HepG2 (cell line): ENCODE measurements around the gene NKD1. TPM values are rescaled to one million over a fixed set of nuclear protein-coding genes. Genes with fewer than 3 reads are reported as not detected.
A peak's percentile ranks its signal among the peaks of the same experiment; 100 is the strongest.

Experiments used
- EZH2 ChIP-seq: conservative IDR thresholded peaks from 2 replicates; pipeline ENCODE4 v1.6.1; 2012; ENCODE audit warnings: mild to moderate bottlenecking, low read depth, low read length, moderate library complexity
- FLYWCH1 ChIP-seq: sonication (generic); formaldehyde crosslinking; IDR thresholded peaks from 2 replicates; pipeline ENCODE4 v1.8.1; 2023; ENCODE audit warnings: mild to moderate bottlenecking, missing genetic modification reagents
- GATAD2A ChIP-seq: IDR thresholded peaks from 2 replicates; pipeline ENCODE4 v1.6.1; 2016
- MTF2 ChIP-seq: sonication (generic); formaldehyde crosslinking; IDR thresholded peaks from 2 replicates; pipeline ENCODE4 v1.5.0; 2020; ENCODE audit warnings: missing genetic modification reagents, borderline replicate concordance
- NAIF1 ChIP-seq: sonication (generic); formaldehyde crosslinking; IDR thresholded peaks from 2 replicates; pipeline ENCODE4 v1.5.0; 2020; ENCODE audit warnings: mild to moderate bottlenecking, missing genetic modification reagents, borderline replicate concordance
- PRMT3 ChIP-seq: sonication (generic); formaldehyde crosslinking; IDR thresholded peaks from 2 replicates; pipeline ENCODE4 v1.8.1; 2022; ENCODE audit warnings: low read depth, mild to moderate bottlenecking, moderate library complexity, missing genetic modification reagents, borderline replicate concordance
- ZFY ChIP-seq: sonication (generic); formaldehyde crosslinking; IDR thresholded peaks from 2 replicates; pipeline ENCODE4 v1.4.0; 2020; ENCODE audit warnings: missing genetic modification reagents
- ZNF44 ChIP-seq: sonication (generic); formaldehyde crosslinking; IDR thresholded peaks from 2 replicates; pipeline ENCODE4 v1.5.1; 2020; ENCODE audit warnings: mild to moderate bottlenecking, missing genetic modification reagents
- ZSCAN9 ChIP-seq: IDR thresholded peaks from 2 replicates; pipeline ENCODE4 v1.6.1; 2016; ENCODE audit warnings: borderline replicate concordance
- polyA plus RNA-seq, 8 experiments: library from polyadenylated mRNA; depleted of rRNA in 3 of 8; stranded (reverse) in 7 of 8; unstranded in 1 of 8; fragments of >200 nt; fragmentation: Illumina TruSeq in 4 of 8; extraction: Trizol in 4 of 8; gene quantifications; 2 replicates each; pipeline versions ENCODE4 v1.2.1 to v1.2.3, GENCODE V29; 2011 to 2016; ENCODE audit warnings: low read depth in 4 of 8, missing spikeins in 1 of 8, mixed read lengths in 1 of 8; ENCODE audit not compliant: insufficient read depth in 1 of 8
- total RNA-seq, 5 experiments: library from RNA; depleted of rRNA; stranded (reverse); fragments of >200 nt; fragmentation: Illumina TruSeq; extraction: Trizol; gene quantifications; 2 replicates each; pipeline ENCODE4 v1.2.3, GENCODE V29; 2016; ENCODE audit warnings: low read depth in 1 of 5
- TF ChIP-seq, protein P1 (sequence below), 2 experiments: sonication (generic) in 1 of 2; formaldehyde crosslinking in 1 of 2; IDR thresholded peaks; 2 replicates each; pipeline versions ENCODE4 v1.6.1 to v1.9.0; 2014 to 2022; ENCODE audit warnings: antibody characterized with exemption in 1 of 2, borderline replicate concordance in 1 of 2, inconsistent platforms in 1 of 2, low read depth in 1 of 2, missing genetic modification reagents in 1 of 2
- TF ChIP-seq, protein P2 (sequence below): sonication (generic); formaldehyde crosslinking; IDR thresholded peaks from 2 replicates; pipeline ENCODE4 v1.5.1; 2020; ENCODE audit warnings: mild to moderate bottlenecking, missing genetic modification reagents, moderate library complexity
- TF ChIP-seq, protein P3 (sequence below): sonication (generic); formaldehyde crosslinking; IDR thresholded peaks from 2 replicates; pipeline ENCODE4 v1.8.0; 2022; ENCODE audit warnings: mild to moderate bottlenecking, missing genetic modification reagents, moderate library complexity
- TF ChIP-seq, protein P4 (sequence below): sonication (generic); formaldehyde crosslinking; IDR thresholded peaks from 2 replicates; pipeline ENCODE4 v1.8.0; 2023; ENCODE audit warnings: mild to moderate bottlenecking, missing genetic modification reagents
- TF ChIP-seq, protein P5 (sequence below): IDR thresholded peaks from 2 replicates; pipeline ENCODE4 v1.6.1; 2016; ENCODE audit warnings: missing compliant biosample characterization, missing genetic modification reagents, borderline replicate concordance

NKD1 gene
- total and polyA plus RNA-seq, 2 of the 13 experiments (the other 11 are each of a cell fraction or from before 2014, with no cell fraction given) = 70.4 to 121 TPM

DNA sequence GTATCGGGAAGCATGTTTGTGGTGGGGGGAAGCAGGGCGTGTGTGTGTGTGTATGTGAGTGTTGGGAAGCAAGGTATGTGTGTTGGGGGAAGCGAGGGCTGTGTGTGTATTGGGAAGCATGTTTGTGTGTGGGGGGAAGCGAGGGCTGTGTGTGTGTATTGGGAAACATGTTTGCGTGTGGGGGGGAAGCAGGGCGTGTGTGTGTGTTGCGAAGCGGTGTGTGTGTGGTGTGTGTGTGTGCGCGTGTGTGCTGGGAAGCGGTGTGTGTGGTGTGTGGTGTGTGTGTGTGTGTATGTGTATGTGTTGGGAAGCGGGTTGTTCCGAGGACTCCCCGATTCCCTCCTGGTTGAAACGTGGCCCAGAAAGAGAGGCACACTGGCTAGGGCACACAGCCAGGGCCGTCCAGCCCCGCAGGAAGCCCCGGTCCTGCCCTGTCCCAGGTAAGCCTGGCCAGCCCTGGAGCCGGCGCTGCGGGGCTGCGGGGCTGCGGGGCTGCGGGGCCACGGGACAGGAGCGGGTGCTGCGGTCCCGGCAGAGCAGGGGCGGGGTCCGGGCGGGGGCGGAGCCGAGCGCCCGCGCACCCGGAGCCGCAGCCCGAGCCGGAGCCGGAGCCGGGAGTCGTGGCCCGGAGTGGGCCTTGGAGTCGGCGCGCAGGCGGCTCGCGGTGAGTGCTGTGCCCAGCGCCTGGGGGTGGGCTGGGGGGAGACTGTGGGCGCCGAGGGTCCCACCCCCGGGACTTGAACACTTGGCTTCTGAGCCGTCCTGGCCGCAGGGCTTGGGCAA lies 145.0 kb downstream of the NKD1 start, which contains the start of gene NOD2 (continued):
- no peak for TF ChIP-seq EZH2
- no peak for TF ChIP-seq PRMT3 (CRISPR knock-in tag)
- TF ChIP-seq, protein P1, sequence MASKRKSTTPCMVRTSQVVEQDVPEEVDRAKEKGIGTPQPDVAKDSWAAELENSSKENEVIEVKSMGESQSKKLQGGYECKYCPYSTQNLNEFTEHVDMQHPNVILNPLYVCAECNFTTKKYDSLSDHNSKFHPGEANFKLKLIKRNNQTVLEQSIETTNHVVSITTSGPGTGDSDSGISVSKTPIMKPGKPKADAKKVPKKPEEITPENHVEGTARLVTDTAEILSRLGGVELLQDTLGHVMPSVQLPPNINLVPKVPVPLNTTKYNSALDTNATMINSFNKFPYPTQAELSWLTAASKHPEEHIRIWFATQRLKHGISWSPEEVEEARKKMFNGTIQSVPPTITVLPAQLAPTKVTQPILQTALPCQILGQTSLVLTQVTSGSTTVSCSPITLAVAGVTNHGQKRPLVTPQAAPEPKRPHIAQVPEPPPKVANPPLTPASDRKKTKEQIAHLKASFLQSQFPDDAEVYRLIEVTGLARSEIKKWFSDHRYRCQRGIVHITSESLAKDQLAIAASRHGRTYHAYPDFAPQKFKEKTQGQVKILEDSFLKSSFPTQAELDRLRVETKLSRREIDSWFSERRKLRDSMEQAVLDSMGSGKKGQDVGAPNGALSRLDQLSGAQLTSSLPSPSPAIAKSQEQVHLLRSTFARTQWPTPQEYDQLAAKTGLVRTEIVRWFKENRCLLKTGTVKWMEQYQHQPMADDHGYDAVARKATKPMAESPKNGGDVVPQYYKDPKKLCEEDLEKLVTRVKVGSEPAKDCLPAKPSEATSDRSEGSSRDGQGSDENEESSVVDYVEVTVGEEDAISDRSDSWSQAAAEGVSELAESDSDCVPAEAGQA (IDR thresholded peaks at IDR 0.05; ENCODE audit: low read depth) = no peak
- TF ChIP-seq, protein P1 (CRISPR knock-in tag; IDR thresholded peaks at IDR 0.05; ENCODE audit: borderline replicate concordance) = no peak
- 0 out of 2 replicates have a peak, but pooled peaks have one; percentile 41 for TF ChIP-seq FLYWCH1
- TF ChIP-seq ZFY (CRISPR knock-in tag) = 0 out of 2 replicates have a peak, but pooled peaks have one; percentile 24
- TF ChIP-seq, protein P2, sequence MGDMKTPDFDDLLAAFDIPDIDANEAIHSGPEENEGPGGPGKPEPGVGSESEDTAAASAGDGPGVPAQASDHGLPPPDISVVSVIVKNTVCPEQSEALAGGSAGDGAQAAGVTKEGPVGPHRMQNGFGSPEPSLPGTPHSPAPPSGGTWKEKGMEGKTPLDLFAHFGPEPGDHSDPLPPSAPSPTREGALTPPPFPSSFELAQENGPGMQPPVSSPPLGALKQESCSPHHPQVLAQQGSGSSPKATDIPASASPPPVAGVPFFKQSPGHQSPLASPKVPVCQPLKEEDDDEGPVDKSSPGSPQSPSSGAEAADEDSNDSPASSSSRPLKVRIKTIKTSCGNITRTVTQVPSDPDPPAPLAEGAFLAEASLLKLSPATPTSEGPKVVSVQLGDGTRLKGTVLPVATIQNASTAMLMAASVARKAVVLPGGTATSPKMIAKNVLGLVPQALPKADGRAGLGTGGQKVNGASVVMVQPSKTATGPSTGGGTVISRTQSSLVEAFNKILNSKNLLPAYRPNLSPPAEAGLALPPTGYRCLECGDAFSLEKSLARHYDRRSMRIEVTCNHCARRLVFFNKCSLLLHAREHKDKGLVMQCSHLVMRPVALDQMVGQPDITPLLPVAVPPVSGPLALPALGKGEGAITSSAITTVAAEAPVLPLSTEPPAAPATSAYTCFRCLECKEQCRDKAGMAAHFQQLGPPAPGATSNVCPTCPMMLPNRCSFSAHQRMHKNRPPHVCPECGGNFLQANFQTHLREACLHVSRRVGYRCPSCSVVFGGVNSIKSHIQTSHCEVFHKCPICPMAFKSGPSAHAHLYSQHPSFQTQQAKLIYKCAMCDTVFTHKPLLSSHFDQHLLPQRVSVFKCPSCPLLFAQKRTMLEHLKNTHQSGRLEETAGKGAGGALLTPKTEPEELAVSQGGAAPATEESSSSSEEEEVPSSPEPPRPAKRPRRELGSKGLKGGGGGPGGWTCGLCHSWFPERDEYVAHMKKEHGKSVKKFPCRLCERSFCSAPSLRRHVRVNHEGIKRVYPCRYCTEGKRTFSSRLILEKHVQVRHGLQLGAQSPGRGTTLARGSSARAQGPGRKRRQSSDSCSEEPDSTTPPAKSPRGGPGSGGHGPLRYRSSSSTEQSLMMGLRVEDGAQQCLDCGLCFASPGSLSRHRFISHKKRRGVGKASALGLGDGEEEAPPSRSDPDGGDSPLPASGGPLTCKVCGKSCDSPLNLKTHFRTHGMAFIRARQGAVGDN = peak; percentile 45; the same call in 1 of the 2 replicates
- TF ChIP-seq, protein P3, sequence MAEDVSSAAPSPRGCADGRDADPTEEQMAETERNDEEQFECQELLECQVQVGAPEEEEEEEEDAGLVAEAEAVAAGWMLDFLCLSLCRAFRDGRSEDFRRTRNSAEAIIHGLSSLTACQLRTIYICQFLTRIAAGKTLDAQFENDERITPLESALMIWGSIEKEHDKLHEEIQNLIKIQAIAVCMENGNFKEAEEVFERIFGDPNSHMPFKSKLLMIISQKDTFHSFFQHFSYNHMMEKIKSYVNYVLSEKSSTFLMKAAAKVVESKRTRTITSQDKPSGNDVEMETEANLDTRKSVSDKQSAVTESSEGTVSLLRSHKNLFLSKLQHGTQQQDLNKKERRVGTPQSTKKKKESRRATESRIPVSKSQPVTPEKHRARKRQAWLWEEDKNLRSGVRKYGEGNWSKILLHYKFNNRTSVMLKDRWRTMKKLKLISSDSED (CRISPR knock-in tag) = no peak
- TF ChIP-seq NAIF1 (CRISPR knock-in tag) = no peak
- TF ChIP-seq ZSCAN9 (CRISPR knock-in tag) = no peak
- no peak for TF ChIP-seq ZNF44 (CRISPR knock-in tag)
- TF ChIP-seq, protein P4, sequence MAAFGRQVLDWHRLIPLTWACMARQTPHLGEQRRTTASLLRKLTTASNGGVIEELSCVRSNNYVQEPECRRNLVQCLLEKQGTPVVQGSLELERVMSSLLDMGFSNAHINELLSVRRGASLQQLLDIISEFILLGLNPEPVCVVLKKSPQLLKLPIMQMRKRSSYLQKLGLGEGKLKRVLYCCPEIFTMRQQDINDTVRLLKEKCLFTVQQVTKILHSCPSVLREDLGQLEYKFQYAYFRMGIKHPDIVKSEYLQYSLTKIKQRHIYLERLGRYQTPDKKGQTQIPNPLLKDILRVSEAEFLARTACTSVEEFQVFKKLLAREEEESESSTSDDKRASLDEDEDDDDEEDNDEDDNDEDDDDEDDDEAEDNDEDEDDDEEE = 0 out of 2 replicates have a peak, but pooled peaks have one; percentile 32
- TF ChIP-seq GATAD2A (CRISPR knock-in tag) = no peak
- TF ChIP-seq, protein P5, sequence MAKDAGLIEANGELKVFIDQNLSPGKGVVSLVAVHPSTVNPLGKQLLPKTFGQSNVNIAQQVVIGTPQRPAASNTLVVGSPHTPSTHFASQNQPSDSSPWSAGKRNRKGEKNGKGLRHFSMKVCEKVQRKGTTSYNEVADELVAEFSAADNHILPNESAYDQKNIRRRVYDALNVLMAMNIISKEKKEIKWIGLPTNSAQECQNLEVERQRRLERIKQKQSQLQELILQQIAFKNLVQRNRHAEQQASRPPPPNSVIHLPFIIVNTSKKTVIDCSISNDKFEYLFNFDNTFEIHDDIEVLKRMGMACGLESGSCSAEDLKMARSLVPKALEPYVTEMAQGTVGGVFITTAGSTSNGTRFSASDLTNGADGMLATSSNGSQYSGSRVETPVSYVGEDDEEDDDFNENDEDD (CRISPR knock-in tag) = no peak
- TF ChIP-seq MTF2 (CRISPR knock-in tag) = no peak
